Fibroblast of skin of abdomen (primary cell): Measurements from ENCODE around the gene RPL3.
A peak's percentile ranks its signal among the peaks of the same experiment; 100 is the strongest.

Experiments
- DNase-seq: peaks from one replicate; pipeline ENCODE4 v3.0.0-alpha.2; 2013

The RPL3 gene

DNA sequence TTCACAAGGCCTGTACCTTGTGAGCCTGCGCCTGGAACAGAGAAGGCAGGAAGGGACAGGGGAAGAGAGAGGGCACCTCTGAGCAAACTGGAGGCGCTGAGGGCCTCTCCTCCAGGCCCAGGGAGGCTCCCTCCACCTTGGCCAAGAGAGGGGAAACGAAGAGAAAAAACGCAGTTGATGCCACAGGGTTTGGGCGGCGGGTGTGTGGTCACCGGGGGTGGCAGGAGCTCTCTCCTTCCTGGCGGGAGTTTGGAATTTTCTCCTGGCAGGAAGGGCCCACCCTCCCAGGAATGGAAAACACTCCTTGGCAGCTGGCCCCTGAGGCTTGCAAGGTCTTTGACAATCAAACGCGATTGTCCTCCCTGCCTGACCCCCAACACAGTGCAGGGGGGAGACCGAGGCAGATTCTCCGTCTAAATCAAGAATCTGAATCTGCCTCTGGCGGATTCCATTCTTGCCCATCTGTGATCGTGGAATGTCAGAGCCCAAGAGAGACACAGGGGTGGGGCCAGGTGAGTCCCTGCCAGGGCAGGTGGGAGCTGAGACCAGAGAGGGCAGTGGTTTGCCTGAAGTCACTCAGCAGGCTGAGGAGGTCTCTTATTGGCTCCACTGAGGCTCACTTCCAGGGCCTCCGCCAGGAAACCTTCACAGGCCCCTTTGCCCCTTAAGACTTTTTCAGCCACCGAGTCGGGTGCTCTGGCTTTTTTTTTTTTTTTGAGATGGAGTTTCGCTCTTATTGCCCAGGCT lies 21.0 kb downstream of the RPL3 start:
- DNase-seq, result peak; percentile 24

DNA sequence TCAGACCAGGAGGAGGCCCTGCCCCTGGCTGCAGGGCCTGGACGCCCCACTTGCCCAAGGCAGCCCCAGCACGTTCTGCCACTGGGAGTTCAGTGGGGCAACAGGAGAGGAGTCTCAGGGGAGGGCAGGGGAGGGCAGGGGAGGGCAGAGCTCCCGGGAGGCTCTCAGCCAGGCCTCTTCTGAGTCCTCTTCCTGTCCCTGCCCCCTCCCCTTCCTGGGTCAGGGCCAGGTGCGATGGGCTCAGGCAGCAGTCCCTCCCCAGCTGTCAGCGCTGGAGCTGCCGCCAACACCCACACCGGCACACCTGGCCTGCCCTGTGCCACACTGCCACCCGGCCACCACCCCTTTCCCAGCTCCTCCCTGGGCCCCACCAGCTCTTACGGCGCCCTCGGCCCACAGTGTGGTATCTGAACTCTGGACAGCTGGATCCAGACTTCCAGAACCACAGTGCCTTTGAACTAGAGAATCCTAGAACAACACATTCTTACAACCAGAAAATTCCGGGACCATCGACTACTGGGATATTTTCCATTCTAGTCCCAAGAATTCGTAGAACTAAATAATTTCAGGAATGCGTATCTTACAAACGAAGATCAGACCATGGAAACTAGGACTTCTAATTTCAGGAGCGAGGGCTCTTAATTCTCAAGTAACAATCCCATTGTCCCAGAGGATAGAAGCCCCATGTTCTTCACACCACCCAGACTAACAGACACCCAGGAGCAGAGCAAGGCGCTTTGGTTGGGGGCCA lies 21.8 kb downstream of the RPL3 start:
- peak; percentile 59 for DNase-seq

DNA sequence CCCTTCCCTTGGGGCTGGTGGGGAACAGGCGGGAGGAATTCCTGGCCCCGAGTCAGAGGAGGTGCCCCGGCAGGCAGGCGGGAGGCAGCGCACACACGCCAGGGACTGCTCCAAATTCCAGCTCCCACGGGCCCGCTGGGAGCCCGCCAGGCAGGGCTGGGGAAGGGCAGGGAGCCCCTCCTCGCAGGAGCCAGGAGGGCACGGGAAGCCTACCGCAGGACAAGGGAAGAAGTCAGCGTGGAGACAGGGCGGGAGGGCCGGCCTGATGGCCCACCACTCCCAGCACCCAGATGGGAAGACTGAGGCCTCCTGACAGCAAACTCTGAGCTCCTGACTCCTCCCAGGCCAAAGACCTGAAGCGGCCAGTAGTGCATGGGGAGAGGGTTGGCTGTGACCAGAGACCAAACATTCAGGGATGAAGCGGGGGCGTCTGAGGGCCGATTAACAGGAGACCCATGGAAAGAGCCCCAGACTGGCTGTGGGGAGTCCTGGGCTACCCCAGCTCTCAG lies 22.4 kb downstream of the RPL3 start:
- DNase-seq, result peak; percentile 30

DNA sequence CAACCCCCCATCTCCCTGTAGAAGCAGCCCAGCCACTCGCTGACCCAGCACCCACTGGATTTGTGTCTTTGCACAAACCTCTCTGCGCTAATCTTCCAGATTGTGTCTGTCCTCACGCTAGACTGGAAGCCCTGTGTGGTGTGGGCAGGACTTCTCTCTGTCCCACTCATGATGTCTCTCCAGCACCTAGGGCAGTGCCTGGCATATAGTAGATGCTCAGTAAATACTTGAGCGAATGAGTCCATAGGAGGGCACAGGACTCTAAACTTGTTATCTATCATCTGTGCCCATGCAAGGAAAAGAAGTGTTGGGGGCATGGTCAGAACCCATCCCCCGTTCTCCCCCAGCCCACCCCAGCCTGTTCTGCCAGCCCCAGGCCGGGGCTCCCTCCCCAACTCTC lies 22.9 kb downstream of the RPL3 start:
- no peak for DNase-seq

- no peak for DNase-seq
Measured at GRCh38 chr22:39294571-39295468, 24.6 kb downstream of the RPL3 start.

GRCh38 chr22:39293766-39294368 lies 25.6 kb downstream of the RPL3 start:
- no peak for DNase-seq

- DNase-seq, result peak; percentile 93
Measured at GRCh38 chr22:39292561-39293074, 26.8 kb downstream of the RPL3 start.

GRCh38 chr22:39292031-39292462 lies 27.4 kb downstream of the RPL3 start:
- peak; percentile 16 for DNase-seq

GRCh38 chr22:39291523-39291922 lies 27.9 kb downstream of the RPL3 start:
- no peak for DNase-seq

GRCh38 chr22:39290724-39291161 lies 28.7 kb downstream of the RPL3 start:
- DNase-seq, result peak; percentile 13

DNA sequence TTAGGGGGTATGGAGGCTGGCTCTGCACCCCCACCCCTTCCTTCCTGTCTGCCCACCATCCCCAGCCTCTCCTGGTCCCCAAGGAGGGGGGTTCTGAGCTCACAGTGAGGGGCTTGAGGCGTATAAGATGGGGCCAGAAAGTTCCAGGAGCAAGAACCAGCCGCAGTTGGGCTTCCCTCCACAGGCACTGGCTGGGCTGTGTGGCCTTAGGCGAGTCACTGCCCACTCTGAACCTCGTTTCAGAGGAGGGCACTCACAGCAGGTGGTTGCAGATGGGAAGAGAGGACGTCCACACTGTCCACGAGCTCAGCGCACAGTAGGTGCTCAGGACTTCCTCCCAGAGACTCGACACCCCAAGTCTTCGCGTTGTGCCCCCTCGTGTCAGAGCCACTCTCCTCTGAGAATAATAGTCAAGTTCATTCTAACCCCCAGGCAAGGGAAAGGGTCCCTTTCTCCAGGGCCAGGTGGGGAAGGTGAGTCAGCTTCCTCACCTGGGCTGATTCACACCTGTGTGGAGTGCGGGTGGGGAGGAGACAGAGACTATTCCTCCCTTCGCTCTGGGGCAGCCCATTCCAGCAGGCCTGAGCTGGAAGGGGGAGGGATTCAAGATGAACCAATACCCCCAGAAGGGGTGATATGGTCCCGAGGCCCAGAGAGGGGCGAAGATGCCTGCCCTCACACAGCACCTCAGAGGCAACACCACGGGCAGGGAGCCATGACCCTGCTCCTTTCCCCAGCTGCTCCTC lies 29.3 kb downstream of the RPL3 start:
- DNase-seq, result no peak

DNA sequence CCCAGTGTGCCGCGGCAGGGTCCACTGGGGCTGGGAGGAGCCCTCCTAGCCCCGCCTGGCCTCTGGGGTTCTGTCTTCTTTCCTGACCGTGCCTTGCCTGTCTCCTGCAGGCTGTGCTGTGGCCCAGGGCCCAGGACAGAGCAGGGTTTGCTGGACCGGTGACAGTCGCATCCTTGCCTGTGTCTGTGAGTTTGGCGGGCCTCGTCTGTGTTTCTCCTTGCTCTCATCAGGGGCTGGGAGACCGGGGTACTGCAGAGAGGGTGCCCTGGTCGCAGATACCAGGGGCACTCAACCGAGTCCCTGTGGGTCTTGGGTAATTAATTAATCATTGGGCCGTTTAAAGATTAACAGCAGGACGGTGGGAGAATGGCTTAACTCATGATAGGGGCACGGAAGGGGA lies 29.9 kb downstream of the RPL3 start:
- no peak for DNase-seq

DNA sequence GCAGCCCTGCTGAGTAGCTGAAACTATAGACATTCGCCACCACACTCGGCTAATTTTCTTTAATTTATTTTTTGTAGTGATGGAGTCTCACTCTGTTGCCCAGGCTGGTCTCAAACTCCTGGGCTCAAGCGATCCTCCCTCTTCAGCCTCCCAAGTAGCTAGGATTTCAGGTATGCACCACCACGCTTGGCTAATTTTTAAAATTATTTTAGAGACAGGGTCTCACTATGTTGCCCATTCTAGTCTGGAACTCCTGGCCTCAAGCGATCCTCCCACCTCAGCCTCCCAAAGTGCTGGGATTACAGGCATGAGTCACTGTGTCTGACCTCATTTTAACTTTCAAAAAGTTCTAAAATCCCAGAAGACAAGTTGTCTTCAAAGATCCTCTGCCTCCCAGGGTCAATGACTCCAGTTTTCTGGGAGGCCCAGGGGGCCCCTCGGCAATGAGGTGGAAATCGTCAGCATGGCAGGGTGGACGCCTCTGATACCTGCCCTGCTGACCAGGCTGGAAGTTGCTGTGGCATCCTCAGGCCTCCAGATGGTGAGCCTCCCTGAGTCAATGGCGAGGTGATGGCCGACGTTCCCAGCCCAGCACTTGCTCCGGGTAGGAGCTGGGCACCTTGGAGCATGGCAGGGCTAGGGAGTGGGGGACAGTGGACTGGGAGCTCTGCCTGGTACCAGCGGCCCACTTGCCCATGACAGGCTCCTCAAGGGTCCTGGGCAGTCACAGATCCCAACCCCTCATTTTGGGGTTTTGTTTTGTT lies 31.1 kb downstream of the RPL3 start:
- no peak for DNase-seq

DNA sequence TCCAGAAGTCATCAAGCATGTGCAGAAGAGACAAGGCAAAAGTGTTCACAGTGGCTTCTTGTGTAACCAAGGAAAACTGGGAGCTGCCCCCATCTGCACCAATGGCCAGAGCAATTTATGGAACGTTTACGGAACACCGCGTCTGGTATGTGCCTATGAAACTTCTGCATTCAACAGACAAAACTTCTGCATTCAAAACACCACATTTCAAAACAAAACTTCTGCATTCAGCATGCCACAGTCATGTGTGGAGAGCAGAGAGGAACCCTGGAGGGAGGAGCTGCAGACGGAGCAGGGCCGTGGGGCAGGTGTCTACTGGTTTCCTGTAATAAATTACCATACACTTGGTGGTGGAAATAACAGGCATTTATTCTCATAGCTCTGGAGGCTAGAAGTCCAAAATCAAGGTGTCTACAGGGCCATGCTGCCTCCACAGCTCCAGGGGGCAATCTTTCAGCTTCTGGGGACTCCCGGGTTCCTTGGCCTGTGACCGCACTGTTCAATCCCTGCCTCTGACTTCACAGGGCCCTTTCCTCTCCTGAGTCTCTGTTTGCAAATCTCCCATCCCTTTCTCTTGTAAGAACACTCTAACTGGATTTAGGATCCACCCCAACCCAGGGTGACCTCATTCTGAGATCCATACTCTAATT lies 32.2 kb downstream of the RPL3 start:
- DNase-seq, result peak; percentile 62

- DNase-seq, result no peak
Measured at GRCh38 chr22:39284983-39285382, 34.4 kb downstream of the RPL3 start.

DNA sequence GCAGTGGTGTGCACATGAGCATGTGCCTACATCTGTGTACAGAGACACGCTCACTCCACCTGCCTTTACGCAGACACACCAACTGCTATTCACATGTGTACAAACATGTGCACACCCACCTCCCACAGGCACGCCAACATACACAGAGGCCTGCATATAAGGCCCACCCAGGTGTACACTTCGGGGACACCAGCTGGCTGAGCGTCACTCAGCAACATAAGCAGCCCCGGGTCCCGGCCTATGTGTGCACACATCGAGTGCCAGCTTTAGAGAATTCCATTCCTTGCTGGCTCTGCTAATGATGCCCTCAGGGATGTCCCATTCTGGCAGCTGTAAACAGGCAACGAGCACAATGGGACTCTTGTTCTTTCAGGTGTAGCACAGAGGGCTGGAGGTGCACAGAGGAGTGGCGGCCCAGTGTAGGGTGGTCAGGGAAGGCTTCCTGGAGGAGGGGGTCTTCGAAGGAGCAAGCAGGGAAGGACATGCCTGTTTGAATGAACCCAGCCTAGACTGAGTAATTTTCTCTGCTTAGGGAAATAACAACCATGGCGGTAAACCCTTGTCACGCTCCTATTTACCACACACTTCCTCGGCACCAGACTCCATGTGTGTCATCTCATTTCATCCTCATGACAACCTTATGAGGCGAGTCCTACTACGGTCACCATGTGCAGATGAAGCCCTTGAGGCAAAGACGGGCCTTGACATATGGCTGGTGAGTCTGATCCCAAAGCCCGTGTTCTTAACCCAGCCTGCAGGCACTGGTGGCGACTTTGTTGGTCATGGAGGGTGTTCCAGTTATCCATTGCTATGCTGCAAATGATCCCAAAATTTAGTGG lies 35.1 kb downstream of the RPL3 start:
- DNase-seq, result no peak

DNA sequence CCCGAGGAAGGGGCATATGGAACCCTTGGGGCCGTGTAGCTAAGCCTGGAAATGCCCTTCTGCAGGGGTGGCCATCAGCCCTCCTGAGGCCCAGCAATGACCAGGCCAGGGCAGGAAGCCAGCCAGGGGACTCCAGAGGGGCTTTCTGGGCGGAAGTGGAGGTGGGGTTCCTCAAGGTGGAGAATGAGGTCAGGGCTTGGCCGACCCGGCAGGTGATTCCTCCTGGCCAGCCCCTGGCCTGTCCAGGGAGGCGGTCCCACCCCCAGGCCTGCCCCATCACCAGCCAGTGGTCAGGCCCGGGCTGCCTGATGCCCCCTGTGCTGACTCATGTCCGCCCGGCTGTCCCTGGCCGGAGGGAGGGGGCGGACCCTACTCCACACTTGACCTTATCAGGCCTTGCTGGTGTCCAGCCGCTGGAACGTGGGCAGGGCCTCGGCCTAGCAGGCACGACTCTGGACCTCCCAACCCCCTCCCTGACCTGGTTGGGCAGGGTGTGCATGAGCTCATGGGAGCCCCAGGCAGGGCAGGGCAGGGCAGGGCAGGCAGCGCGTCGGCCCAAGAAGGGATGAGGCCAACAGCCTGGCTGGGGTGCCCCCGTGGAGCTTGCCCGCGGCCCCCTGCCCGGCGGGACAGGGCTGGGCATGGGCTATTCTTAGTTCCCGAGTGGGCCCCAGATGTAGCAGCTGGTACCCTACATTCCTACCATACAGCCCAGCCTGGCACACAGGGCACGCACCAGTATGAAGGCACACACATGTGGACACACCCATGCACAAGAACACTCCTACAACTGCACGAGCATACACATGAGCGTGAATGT lies 35.9 kb downstream of the RPL3 start:
- DNase-seq, result no peak
